ENCODE measurements around the gene MYO7A. TPM values are rescaled to one million over a fixed set of nuclear protein-coding genes. Genes with fewer than 3 reads are reported as not detected.
A peak's percentile ranks its signal among the peaks of the same experiment; 100 is the strongest.

The MYO7A gene
- total and polyA plus RNA-seq, 2 donors (not counting 3 experiments of a cell fraction or from before 2014, with no cell fraction given) = 1.3 to 3.6 TPM

GRCh38 chr11:77090373-77091111 is 37.5 kb upstream of the MYO7A start:
- Histone ChIP-seq H3K4me1 (ENCODE audit: control insufficient read depth, extremely low read depth, insufficient read depth, low read length) (no peaks in the 10 kb centered on the region), H2AFZ (ENCODE audit: low read depth, low read length) (no peak overlapping the region), H4K20me1 (replicated peaks; ENCODE audit: control insufficient read depth, extremely low read depth, insufficient read depth, low read length) (no peaks in the 10 kb centered on the region), H3K4me3 (replicated peaks in 1 of 3; ENCODE audit: insufficient read depth in 1 of 3, low read depth in 1 of 3, low read length in 3 of 3) (no peak overlapping the region), H3K79me2 (ENCODE audit: control insufficient read depth, insufficient read depth, low read length) (no peaks in the 10 kb centered on the region), H3K27me3 (ENCODE audit: control insufficient read depth in 2 of 2, insufficient read depth in 2 of 2, low read length in 2 of 2) (no peaks in the 10 kb centered on the region), H3K9me1 (replicated peaks; ENCODE audit: control insufficient read depth, extremely low read depth, insufficient read depth, low read length) (no peaks in the 10 kb centered on the region), H3K9ac (replicated peaks; ENCODE audit: extremely low read depth, insufficient read depth, low read length) (no peak overlapping the region), H3K27ac (ENCODE audit: insufficient read depth, low read depth, low read length) (no peak overlapping the region), H3K9me3 (replicated peaks; ENCODE audit: control insufficient read depth, insufficient read depth, low read length) (no peaks in the 10 kb centered on the region), H3K36me3 (ENCODE audit: control insufficient read depth in 2 of 2, extremely low read depth in 1 of 2, insufficient read depth in 2 of 2, low read length in 2 of 2) (peaks cover 0 to under 1% of the 10 kb centered on the region in 2 experiments), H3K4me2 (ENCODE audit: insufficient read depth, low read length) (no peak overlapping the region)
- BruUV-seq (replicated peaks) = no TSS peak
- intact Hi-C loops (cut with micrococcal nuclease) = loop anchor here (1.0 to 5.0 kb wide), 4 partner anchors 17 to 168 kb away; partner anchors contain the start of gene CAPN5
- ChIA-PET POLR2A (interaction anchor here (0.7 to 1.9 kb wide), 2 partner anchors 8 to 24 kb away, joined by 4 to 5 read pairs; partner anchors contain the start of gene CAPN5), CTCF (interaction anchor here (0.6 to 7.3 kb wide), 33 partner anchors 9 to 458 kb away, joined by 3 to 316 read pairs (median 7); partner anchors contain the start of genes CAPN5, MYO7A and OMP)
- DNase-seq (ENCODE audit: low read depth, low spot score) (no peak), FAIRE-seq (no peak)
- dilution Hi-C loops (cut with MboI; ENCODE audit: extremely low pct_ligation_motif_present, low sequenced_read_pairs) = no loop called here
- TF ChIP-seq GATA2 (IDR thresholded peaks at IDR 0.05; ENCODE audit: insufficient read depth, insufficient read length, low read depth, low read length) (no peak), POLR2A (IDR thresholded peaks at IDR 0.05; ENCODE audit: low read depth, low read length) (no peak)

GRCh38 chr11:77091146-77091940 is 36.7 kb upstream of the MYO7A start:
- FAIRE-seq (peak; percentile 88), DNase-seq (ENCODE audit: low read depth, low spot score) (peak; percentile 73)
- Histone ChIP-seq H2AFZ (ENCODE audit: low read depth, low read length) (no peak overlapping the region), H3K79me2 (ENCODE audit: control insufficient read depth, insufficient read depth, low read length) (no peaks in the 10 kb centered on the region), H3K36me3 (ENCODE audit: control insufficient read depth in 2 of 2, extremely low read depth in 1 of 2, insufficient read depth in 2 of 2, low read length in 2 of 2) (peaks cover 0 to 3% of the 10 kb centered on the region in 2 experiments), H4K20me1 (replicated peaks; ENCODE audit: control insufficient read depth, extremely low read depth, insufficient read depth, low read length) (no peaks in the 10 kb centered on the region), H3K4me1 (ENCODE audit: control insufficient read depth, extremely low read depth, insufficient read depth, low read length) (no peaks in the 10 kb centered on the region), H3K9me1 (replicated peaks; ENCODE audit: control insufficient read depth, extremely low read depth, insufficient read depth, low read length) (no peaks in the 10 kb centered on the region), H3K27me3 (ENCODE audit: control insufficient read depth in 2 of 2, insufficient read depth in 2 of 2, low read length in 2 of 2) (no peaks in the 10 kb centered on the region), H3K4me2 (ENCODE audit: insufficient read depth, low read length) (no peak overlapping the region), H3K4me3 (replicated peaks in 1 of 3; ENCODE audit: insufficient read depth in 1 of 3, low read depth in 1 of 3, low read length in 3 of 3) (no peak overlapping the region), H3K9ac (replicated peaks; ENCODE audit: extremely low read depth, insufficient read depth, low read length) (no peak overlapping the region), H3K9me3 (replicated peaks; ENCODE audit: control insufficient read depth, insufficient read depth, low read length) (no peaks in the 10 kb centered on the region), H3K27ac (ENCODE audit: insufficient read depth, low read depth, low read length) (no peak overlapping the region)
- BruUV-seq (replicated peaks) = no TSS peak
- intact Hi-C loops (cut with micrococcal nuclease) = loop anchor here (1.0 to 5.0 kb wide), 4 partner anchors 18 to 169 kb away; partner anchors contain the start of gene CAPN5
- POLR2A ChIA-PET = interaction anchor here (0.7 to 1.9 kb wide), 2 partner anchors 9 to 25 kb away, joined by 4 to 5 read pairs; partner anchors contain the start of gene CAPN5
- TF ChIP-seq CTCF (IDR thresholded peaks at IDR 0.05; ENCODE audit: extremely low read depth in 1 of 2, insufficient read depth in 1 of 2, low read depth in 1 of 2, low read length in 2 of 2) (peak; percentile 84 to 91), FOS (IDR thresholded peaks at IDR 0.05; ENCODE audit: borderline replicate concordance, insufficient read depth, low read length) (no peak)
- dilution Hi-C loops (cut with MboI; ENCODE audit: extremely low pct_ligation_motif_present, low sequenced_read_pairs) = no loop called here
- CTCF ChIA-PET = interaction anchor here (0.6 to 7.3 kb wide), 39 partner anchors 10 to 528 kb away, joined by 3 to 316 read pairs (median 6); partner anchors contain the start of genes CAPN5, MYO7A and OMP

All from endothelial cell of umbilical vein (primary cell).